Measurements from ENCODE around the gene TBX10.
"Not testable (repeated sequence)": the region's sequence is repeated elsewhere in the genome, so short reads cannot be mapped to it uniquely, and the experiment has no call there.

TBX10 gene

GRCh38 chr11:67639438-67639859, at the start of gene TBX10:
Gene TBX10, minus strand, starts transcription at chr11:67639763. Its CDS starts 291 bp downstream, at chr11:67639472.
- no peak for DNase-seq (ENCODE audit: low read depth in 2 of 2)

- no peak for DNase-seq (ENCODE audit: low read depth in 2 of 2)
Measured at GRCh38 chr11:67689178-67689577, 49.6 kb upstream of the TBX10 start.

GRCh38 chr11:67687986-67688385, 48.4 kb upstream of the TBX10 start:
- DNase-seq (ENCODE audit: low read depth in 2 of 2): no peak

- not testable (repeated sequence) for DNase-seq (ENCODE audit: low read depth in 2 of 2)
Measured at GRCh38 chr11:67685641-67686332, 46.2 kb upstream of the TBX10 start.

- DNase-seq (ENCODE audit: low read depth in 2 of 2): not testable (repeated sequence)
Measured at GRCh38 chr11:67682126-67683034, 42.8 kb upstream of the TBX10 start.

GRCh38 chr11:67680696-67681470, 41.3 kb upstream of the TBX10 start:
- no peak for DNase-seq (ENCODE audit: low read depth in 2 of 2)

- DNase-seq (ENCODE audit: low read depth in 2 of 2): no peak
Measured at GRCh38 chr11:67675058-67675747, 35.6 kb upstream of the TBX10 start.

GRCh38 chr11:67674442-67674871, 34.9 kb upstream of the TBX10 start, which contains the start of gene ALDH3B2:
Gene ALDH3B2, minus strand, starts transcription at chr11:67674623. Its CDS starts 7,688 bp downstream, at chr11:67666935.
- no peak for DNase-seq (ENCODE audit: low read depth in 2 of 2)

- DNase-seq (ENCODE audit: low read depth in 2 of 2): no peak
Measured at GRCh38 chr11:67673902-67674301, 34.3 kb upstream of the TBX10 start.

GRCh38 chr11:67673358-67673757, 33.8 kb upstream of the TBX10 start:
- DNase-seq (ENCODE audit: low read depth in 2 of 2): no peak

GRCh38 chr11:67671211-67671520, 31.6 kb upstream of the TBX10 start:
- DNase-seq (ENCODE audit: low read depth in 2 of 2): no peak

GRCh38 chr11:67670316-67671210, 31.0 kb upstream of the TBX10 start:
- DNase-seq (ENCODE audit: low read depth in 2 of 2): no peak

- DNase-seq (ENCODE audit: low read depth in 2 of 2): no peak
Measured at GRCh38 chr11:67668192-67668551, 28.6 kb upstream of the TBX10 start.

- DNase-seq (ENCODE audit: low read depth in 2 of 2): no peak
Measured at GRCh38 chr11:67667490-67668191, 28.1 kb upstream of the TBX10 start.

GRCh38 chr11:67666676-67667489, 27.3 kb upstream of the TBX10 start:
- no peak for DNase-seq (ENCODE audit: low read depth in 2 of 2)

- DNase-seq (ENCODE audit: low read depth in 2 of 2): no peak
Measured at GRCh38 chr11:67666303-67666645, 26.7 kb upstream of the TBX10 start.

- DNase-seq (ENCODE audit: low read depth in 2 of 2): no peak
Measured at GRCh38 chr11:67665541-67666302, 26.2 kb upstream of the TBX10 start.

Data from stimulated activated CD8-positive, alpha-beta memory T cell treated with anti-CD3 and anti-CD28 coated beads, Interleukin-15, amount 100 ng/mL, for 48 hours (primary cell).